GM13977 (cell line): ENCODE measurements around the gene SYTL3.
A peak's percentile ranks its signal among the peaks of the same experiment; 100 is the strongest.
"Not testable (repeated sequence)": the region's sequence is repeated elsewhere in the genome, so short reads cannot be mapped to it uniquely, and the experiment has no call there.

ENCODE experiments used
- DNase-seq: peaks from one replicate; pipeline ENCODE4 v3.0.0; 2012; ENCODE audit warnings: low spot score
- CTCF ChIP-seq: IDR thresholded peaks from 2 replicates; pipeline ENCODE4 v1.5.1; 2012; ENCODE audit warnings: mild to moderate bottlenecking, control low read depth; ENCODE audit not compliant: insufficient read depth; ENCODE audit errors: extremely low read depth, missing control alignments
- in situ Hi-C: fragments of 300-500 bp; cut with MboI; formaldehyde crosslinking; loops from one replicate; pipeline ENCODE4 v1.12.0; 2022; ENCODE audit warnings: low sequenced_read_pairs, low pct_unique_long_range_greater_than_20kb, mixed read lengths, inconsistent platforms; ENCODE audit not compliant: unreplicated experiment

Gene SYTL3, protein sequence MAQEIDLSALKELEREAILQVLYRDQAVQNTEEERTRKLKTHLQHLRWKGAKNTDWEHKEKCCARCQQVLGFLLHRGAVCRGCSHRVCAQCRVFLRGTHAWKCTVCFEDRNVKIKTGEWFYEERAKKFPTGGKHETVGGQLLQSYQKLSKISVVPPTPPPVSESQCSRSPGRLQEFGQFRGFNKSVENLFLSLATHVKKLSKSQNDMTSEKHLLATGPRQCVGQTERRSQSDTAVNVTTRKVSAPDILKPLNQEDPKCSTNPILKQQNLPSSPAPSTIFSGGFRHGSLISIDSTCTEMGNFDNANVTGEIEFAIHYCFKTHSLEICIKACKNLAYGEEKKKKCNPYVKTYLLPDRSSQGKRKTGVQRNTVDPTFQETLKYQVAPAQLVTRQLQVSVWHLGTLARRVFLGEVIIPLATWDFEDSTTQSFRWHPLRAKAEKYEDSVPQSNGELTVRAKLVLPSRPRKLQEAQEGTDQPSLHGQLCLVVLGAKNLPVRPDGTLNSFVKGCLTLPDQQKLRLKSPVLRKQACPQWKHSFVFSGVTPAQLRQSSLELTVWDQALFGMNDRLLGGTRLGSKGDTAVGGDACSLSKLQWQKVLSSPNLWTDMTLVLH

GRCh38 chr6:158649289-158650143 lies at the start of gene SYTL3:
Gene SYTL3, plus strand, starts transcription at chr6:158650054. Its CDS starts 13,215 bp downstream, at chr6:158663269.
- DNase-seq: peak; percentile 57
- in situ Hi-C loops: no loop called here
- TF ChIP-seq CTCF: no peak

DNA sequence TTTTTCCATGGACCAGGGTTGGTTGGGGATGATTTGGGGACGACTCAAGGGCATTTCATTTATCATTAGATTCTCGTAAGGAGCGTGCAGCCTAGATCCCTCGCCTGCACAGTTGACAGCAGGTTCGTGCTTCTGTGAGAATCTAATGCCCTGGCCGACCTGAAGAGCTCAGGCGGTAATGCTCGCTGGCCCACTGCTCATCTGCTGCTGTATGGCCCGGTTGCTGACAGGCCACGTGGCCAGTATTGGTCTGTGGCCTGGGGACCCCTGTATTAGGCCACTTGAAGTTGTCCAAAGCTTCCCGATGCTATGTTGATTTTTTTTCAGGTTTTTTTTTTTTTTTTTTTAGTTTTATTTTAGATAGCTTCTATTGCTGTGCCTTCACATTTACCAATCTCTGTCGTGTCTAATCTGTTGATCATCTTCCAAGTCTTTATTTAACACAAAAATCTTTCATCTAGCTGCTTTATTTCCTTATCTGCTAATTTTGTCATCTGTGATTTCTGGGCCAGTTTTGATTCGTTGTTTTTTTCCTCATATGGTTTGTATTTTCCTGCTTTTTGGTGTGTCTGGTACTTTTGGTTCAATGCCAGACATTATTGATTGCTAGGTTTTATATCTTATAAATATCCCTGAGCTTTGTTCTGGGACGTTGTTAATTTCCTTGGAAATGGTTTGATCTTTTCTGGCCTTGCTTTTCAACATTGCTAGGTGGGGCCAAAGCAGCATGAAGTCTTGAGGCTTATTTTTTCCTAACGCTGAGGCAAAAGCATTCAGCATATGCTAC lies 46.4 kb upstream of the SYTL3 start:
- no peak for DNase-seq
- TF ChIP-seq CTCF: no peak
- in situ Hi-C loops: loop anchor here (10.0 kb wide), 1 partner anchor 389 kb away; no protein-coding TSS in a partner anchor

- no peak for TF ChIP-seq CTCF
- in situ Hi-C loops: loop anchor here (10.0 kb wide), 1 partner anchor 389 kb away; no protein-coding TSS in a partner anchor
- no peak for DNase-seq
These were observed 45.8 kb upstream of the SYTL3 start for GRCh38 chr6:158604048-158604406.

DNA sequence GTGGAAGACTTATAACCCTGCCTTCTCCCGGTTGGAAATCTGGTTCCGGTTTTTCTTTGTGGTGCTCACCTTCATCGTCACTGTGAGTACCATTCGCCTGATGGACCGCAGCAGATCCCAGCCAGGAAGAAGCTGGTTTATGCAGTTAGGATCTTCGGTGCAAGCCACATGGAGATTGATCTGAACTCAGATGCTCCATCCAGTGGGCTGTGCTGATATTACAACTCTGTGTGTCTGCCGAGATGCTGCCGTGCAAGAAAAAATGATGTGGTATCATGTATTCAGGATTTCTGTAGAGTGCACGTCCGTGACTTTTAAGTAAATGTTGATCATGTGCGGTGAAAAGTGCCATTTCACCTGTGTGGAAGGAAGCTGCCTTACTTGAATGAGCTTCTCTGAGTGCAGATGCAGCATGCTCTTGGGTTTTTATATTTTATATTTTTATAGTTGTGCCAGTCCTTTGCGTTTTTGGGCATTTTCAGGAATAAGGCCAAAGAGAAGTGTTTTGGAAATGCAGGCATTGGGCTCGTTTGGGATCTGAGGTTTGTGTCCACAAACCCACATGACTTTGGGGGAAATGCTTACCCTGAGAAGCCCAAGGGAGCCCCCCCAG lies 44.5 kb upstream of the SYTL3 start:
- in situ Hi-C loops: loop anchor here (10.0 kb wide), 1 partner anchor 391 kb away; no protein-coding TSS in a partner anchor
- DNase-seq: peak; percentile 79

DNA sequence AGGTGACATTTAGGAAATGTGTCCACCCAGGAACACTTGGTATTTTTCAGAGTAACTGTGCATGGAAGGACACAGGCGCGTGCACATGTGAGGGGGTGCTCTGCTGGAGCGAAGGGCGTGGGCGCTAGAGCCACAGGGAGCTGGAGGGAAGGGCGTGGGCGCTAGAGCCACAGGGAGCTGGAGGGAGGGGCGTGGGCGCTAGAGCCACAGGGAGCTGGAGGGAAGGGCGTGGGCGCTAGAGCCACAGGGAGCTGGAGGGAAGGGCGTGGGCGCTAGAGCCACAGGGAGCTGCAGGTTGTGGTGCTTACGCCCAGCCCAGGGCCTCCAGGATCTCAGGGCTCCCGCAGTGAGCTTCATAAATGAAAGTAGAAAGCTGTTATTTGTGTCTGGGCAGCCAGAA lies 43.8 kb upstream of the SYTL3 start:
- in situ Hi-C loops: loop anchor here (10.0 kb wide), 1 partner anchor 391 kb away; no protein-coding TSS in a partner anchor
- DNase-seq: not testable (repeated sequence)

More for the DNA sequence above, 44.5 kb upstream of the SYTL3 start:
- peak; percentile 80 for TF ChIP-seq CTCF

DNA sequence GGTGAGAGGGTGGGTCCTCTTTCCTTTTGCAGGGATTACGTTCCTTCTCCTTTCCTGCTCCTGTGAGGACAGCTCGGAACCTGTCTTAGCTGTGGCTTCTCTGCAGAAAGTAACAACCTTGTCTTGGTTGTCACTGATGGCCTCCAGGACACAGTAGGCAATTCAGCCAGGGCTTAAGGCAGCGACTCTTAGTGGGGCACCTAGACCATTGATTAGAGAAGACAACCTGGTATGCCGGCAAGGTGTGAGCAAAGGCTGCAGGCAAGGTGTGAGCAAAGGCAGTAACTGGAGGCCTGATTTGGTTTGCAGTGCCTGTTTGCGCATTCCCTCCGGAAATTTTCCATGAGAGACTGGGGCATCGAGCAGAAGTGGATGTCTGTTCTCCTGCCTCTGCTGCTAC lies 42.9 kb upstream of the SYTL3 start:
- DNase-seq: no peak
- in situ Hi-C loops: loop anchor here (10.0 kb wide), 1 partner anchor 392 kb away; no protein-coding TSS in a partner anchor
- TF ChIP-seq CTCF: no peak
